Myometrial cell (primary cell): ENCODE results near the gene CNOT10. TPM values are rescaled to one million over a fixed set of nuclear protein-coding genes. Genes with fewer than 3 reads are reported as not detected.

Source experiments
- total RNA-seq: library from RNA; depleted of rRNA; stranded (reverse); fragments of >200 nt; gene quantifications from 2 replicates; pipeline ENCODE4 v1.2.3, GENCODE V29; 2015

Gene CNOT10, protein sequence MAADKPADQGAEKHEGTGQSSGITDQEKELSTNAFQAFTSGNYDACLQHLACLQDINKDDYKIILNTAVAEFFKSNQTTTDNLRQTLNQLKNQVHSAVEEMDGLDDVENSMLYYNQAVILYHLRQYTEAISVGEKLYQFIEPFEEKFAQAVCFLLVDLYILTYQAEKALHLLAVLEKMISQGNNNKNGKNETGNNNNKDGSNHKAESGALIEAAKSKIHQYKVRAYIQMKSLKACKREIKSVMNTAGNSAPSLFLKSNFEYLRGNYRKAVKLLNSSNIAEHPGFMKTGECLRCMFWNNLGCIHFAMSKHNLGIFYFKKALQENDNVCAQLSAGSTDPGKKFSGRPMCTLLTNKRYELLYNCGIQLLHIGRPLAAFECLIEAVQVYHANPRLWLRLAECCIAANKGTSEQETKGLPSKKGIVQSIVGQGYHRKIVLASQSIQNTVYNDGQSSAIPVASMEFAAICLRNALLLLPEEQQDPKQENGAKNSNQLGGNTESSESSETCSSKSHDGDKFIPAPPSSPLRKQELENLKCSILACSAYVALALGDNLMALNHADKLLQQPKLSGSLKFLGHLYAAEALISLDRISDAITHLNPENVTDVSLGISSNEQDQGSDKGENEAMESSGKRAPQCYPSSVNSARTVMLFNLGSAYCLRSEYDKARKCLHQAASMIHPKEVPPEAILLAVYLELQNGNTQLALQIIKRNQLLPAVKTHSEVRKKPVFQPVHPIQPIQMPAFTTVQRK
- total RNA-seq: 16.4 and 20.4 TPM in 2 replicates

DNA sequence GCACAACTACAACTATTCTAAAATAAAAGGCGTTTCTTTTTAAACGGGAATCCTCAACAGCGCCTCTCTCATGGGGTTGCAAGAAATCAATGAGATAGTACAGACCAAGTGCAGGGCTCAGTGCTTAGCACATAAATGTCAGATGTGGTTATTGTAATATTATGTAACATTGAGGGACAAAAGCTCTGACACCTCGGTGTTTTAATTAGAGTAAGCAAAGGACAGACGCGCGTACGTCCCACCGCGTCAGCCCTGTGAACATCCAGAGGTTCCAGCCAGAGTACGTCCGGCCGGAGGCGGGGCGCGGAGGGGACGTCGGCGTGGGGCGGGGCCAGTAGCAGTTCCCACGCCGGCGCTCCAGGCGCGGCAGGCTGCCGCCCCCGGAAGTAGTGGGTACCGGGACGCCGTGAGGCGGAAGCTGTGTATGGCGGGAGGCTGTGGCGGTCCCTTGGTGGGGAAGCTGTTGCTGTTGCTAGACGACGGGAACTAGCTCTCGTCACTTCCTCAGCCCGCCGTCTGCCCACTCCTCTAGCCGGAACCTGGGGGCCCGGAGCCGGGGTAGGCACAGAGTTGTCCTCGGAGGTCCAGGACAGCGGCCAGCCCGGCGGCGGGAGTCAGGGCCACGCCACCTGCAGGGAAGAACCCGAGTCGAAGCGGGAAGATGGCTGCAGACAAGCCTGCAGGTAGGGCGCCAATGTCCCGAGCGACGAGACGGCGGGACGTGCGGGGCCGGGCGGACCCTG lies at the start of gene CNOT10:
Gene CNOT10, plus strand, starts transcription at position 389 of the 743 bp plus-strand sequence. Its CDS starts 273 bp downstream, at position 662.

DNA sequence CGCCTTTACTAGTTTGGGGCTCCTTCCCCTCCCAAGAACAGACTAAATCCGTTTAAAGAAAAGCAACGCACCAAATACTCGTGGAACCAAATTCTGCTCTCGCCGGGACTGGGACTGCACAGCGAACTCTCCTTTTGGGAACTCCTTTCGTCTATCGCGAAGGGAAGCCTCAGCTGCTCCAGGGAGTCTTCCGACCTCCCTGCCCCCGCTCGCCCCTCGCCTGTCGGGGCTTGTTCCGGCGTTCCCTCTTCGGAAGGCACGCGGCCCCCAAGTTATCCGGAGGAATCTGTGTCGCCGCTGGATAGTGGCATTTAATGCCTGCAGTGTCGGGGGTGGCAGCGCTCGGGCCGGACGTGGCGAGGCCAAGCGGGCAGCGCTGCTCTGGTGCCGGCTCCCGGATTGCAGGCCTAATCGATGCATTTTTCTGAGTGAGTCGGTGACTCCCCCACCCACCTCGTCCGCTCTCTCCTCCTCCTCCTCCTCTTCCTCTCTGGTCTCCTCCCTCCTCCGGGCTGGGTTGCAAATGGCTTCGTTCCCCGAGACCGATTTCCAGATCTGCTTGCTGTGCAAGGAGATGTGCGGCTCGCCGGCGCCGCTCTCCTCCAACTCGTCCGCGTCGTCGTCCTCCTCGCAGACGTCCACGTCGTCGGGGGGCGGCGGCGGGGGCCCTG lies 132.7 kb downstream of the CNOT10 start, which contains the start of gene TRIM71:
Gene TRIM71, plus strand, starts transcription at position 440 of the 671 bp plus-strand sequence. Its CDS starts 84 bp downstream, at position 524.

Other genes starting within 250 kb of the CNOT10 start
- gene CMTM6, start 182.3 kb upstream of the CNOT10 start, total RNA-seq: 68.4 and 87.9 TPM in 2 replicates
- gene DYNC1LI1, start 114.3 kb upstream of the CNOT10 start, total RNA-seq: 34.9 and 35.8 TPM in 2 replicates
- gene TRIM71, start 132.8 kb downstream of the CNOT10 start, total RNA-seq: not detected in 2 replicates